Loucy (cell line): Measurements from ENCODE around the gene LGALS14.

Source experiments
- EZH2phosphoT487 ChIP-seq: fragments of 200-600 bp; IDR thresholded peaks from 2 replicates; pipeline ENCODE4 v1.6.1; 2018; ENCODE audit warnings: antibody characterized with exemption, mild to moderate bottlenecking, moderate library complexity, borderline replicate concordance
- TF ChIP-seq, protein P1 (sequence below): fragments of 200-600 bp; sonication (generic); conservative IDR thresholded peaks from 2 replicates; pipeline ENCODE4 v1.5.1; 2014; ENCODE audit warnings: mild to moderate bottlenecking, antibody characterized with exemption, low read length

DNA sequence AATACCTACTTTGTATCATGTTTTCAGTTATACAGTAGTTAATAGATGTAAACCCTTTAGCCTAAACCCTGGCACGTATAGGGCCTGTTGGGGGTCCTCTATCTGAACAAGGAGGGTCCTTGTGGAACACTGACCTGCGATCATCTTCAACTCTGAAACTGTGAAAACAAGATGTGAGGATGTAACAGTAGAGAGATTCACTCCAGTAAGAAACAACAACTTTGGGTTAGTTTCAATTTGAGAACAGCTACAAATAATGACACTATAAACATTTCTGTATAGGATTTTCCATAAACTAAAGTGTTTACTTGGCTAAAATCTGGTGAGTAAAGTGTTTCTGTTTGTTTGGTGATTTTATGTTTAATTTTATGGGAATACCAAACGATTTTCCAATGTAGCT, 31.4 kb downstream of the LGALS14 start:
- TF ChIP-seq, protein P1, sequence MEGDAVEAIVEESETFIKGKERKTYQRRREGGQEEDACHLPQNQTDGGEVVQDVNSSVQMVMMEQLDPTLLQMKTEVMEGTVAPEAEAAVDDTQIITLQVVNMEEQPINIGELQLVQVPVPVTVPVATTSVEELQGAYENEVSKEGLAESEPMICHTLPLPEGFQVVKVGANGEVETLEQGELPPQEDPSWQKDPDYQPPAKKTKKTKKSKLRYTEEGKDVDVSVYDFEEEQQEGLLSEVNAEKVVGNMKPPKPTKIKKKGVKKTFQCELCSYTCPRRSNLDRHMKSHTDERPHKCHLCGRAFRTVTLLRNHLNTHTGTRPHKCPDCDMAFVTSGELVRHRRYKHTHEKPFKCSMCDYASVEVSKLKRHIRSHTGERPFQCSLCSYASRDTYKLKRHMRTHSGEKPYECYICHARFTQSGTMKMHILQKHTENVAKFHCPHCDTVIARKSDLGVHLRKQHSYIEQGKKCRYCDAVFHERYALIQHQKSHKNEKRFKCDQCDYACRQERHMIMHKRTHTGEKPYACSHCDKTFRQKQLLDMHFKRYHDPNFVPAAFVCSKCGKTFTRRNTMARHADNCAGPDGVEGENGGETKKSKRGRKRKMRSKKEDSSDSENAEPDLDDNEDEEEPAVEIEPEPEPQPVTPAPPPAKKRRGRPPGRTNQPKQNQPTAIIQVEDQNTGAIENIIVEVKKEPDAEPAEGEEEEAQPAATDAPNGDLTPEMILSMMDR: no peak
- TF ChIP-seq EZH2phosphoT487: no peak
